Measurements from ENCODE around the gene PAK3. TPM values are rescaled to one million over a fixed set of nuclear protein-coding genes. Genes with fewer than 3 reads are reported as not detected.

PAK3 gene
- total and polyA plus RNA-seq, 9 of the 15 experiments (the other 6 are each of a cell fraction or from before 2014, with no cell fraction given), result not detected

GRCh38 chrX:111086591-111087006 is 9.4 kb upstream of the PAK3 start:
- ChIA-PET CTCF (ENCODE audit: low intra/inter-chr PET ratio) (no interaction called here), POLR2A (no interaction called here)
- Histone ChIP-seq H3K9me1 (ENCODE audit: control insufficient read depth, insufficient read depth, low read length) (no peaks in the 10 kb centered on the region), H3K4me1 (replicated peaks in 1 of 2; ENCODE audit: control insufficient read depth in 2 of 2, insufficient read depth in 2 of 2, low read length in 2 of 2) (no peaks in the 10 kb centered on the region), H2AFZ (ENCODE audit: low read depth, low read length) (no peak overlapping the region), H3K27me3 (ENCODE audit: control insufficient read depth in 2 of 2, insufficient read depth in 2 of 2, low read length in 2 of 2) (no peaks in the 10 kb centered on the region), H3K79me2 (ENCODE audit: control insufficient read depth, insufficient read depth, low read length) (no peaks in the 10 kb centered on the region), H3K36me3 (ENCODE audit: control insufficient read depth, insufficient read depth, low read length) (no peaks in the 10 kb centered on the region), H4K20me1 (replicated peaks; ENCODE audit: control insufficient read depth, insufficient read depth, low read length) (no peaks in the 10 kb centered on the region), H3K9ac (ENCODE audit: insufficient read depth in 1 of 2, low read depth in 2 of 2, low read length in 2 of 2) (no peak overlapping the region), H3K4me2 (ENCODE audit: insufficient read depth, low read length) (no peak overlapping the region), H3K9me3 (replicated peaks; ENCODE audit: control insufficient read depth, insufficient read depth, low read depth, low read length) (no peaks in the 10 kb centered on the region), H3K27ac (ENCODE audit: extremely low read depth, low read depth, low read length) (no peak overlapping the region), H3K4me3 (no peak overlapping the region)
- no peak for TF ChIP-seq COPS2 (conservative IDR thresholded peaks at IDR 0.05)
- TF ChIP-seq PHF8 (IDR thresholded peaks at IDR 0.05; ENCODE audit: borderline replicate concordance, low read length), result no peak
- no peak for TF ChIP-seq CBFA2T2 (conservative IDR thresholded peaks at IDR 0.05)
- no peak for TF ChIP-seq SIN3B (IDR thresholded peaks at IDR 0.05; ENCODE audit: low read depth)
- TF ChIP-seq ZFP36 (IDR thresholded peaks at IDR 0.05; ENCODE audit: low read depth, low read length, partially characterized antibody), result no peak
- no peak for TF ChIP-seq ZNF707 (CRISPR knock-in tag; conservative IDR thresholded peaks at IDR 0.05)
- no peak for TF ChIP-seq U2AF2 (optimal IDR thresholded peaks at IDR 0.05; ENCODE audit: low read depth, low read length)
- TF ChIP-seq STAT5A (IDR thresholded peaks at IDR 0.05; ENCODE audit: borderline replicate concordance, low read length), result no peak
- no peak for TF ChIP-seq ETS2 (tag; IDR thresholded peaks at IDR 0.05; ENCODE audit: borderline replicate concordance, poor library complexity, severe bottlenecking)
- no peak for TF ChIP-seq SP1 (CRISPR knock-in tag; IDR thresholded peaks at IDR 0.05)
- TF ChIP-seq FOS (IDR thresholded peaks at IDR 0.05; ENCODE audit: extremely low read depth, insufficient read length), result no peak
- TF ChIP-seq ZBTB11 (CRISPR knock-in tag; IDR thresholded peaks at IDR 0.05), result no peak
- intact Hi-C loops (cut with micrococcal nuclease), result no loop called here
- BruUV-seq (replicated peaks), result no TSS peak
- 0% methylated on average over 6 of the region's 6 CpGs for WGBS (ENCODE audit: insufficient coverage, low coverage, missing lambda C conversion rate)
- ATAC-seq (no peak), FAIRE-seq (no peak), DNase-seq (ENCODE audit: extremely low read depth in 1 of 4, low spot score in 3 of 4) (no peak)
- in situ Hi-C loops (cut with MboI), result no loop called here
